22Rv1 (cell line): ENCODE results near the gene POU3F1.

Experiments used
- ZFX ChIP-seq: fragments of 450-650 bp; IDR thresholded peaks from 2 replicates; pipeline ENCODE4 v1.6.1; 2017; ENCODE audit warnings: antibody characterized with exemption, borderline replicate concordance
- TF ChIP-seq, protein P1 (sequence below): fragments of 450-650 bp; IDR thresholded peaks from 2 replicates; pipeline ENCODE4 v1.5.1; 2017; ENCODE audit warnings: mild to moderate bottlenecking

DNA sequence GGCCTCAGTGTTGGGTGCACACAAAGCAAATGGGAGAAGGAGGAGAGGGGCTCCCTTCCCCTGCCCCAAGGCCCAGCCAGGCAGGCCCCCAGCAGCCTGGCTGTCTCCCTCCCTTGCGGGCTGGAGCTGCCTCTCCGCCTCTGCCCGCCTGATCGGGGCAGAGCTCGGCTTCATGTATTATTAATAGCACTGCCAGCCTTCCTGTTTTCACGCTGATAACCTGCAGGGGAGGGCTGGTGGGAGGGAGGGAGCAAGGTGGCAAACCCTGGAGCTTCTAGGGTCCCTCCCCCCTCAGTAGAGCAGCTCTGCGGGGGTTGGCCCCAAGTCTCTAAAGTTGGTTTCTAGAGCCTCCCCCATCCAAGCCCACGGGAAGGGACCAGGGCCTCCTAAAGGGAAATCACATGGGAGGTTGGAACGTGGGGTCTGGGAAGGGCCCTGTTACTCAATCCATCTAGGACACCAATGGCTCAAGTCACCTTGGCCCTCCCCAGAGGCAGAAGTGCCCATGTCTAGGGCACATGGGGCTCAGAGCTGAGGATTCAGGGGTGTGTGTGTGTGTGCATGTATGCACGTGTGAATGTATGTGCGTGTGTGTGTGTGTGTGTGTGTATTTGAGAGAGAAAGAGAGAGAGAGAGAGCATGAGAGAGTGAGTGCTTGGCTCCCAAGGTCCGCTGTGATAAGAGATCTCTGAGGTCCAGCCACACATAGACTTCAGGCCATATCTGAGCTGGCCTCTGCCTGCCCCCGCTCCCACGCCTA lies 21.8 kb upstream of the POU3F1 start:
- TF ChIP-seq, protein P1, sequence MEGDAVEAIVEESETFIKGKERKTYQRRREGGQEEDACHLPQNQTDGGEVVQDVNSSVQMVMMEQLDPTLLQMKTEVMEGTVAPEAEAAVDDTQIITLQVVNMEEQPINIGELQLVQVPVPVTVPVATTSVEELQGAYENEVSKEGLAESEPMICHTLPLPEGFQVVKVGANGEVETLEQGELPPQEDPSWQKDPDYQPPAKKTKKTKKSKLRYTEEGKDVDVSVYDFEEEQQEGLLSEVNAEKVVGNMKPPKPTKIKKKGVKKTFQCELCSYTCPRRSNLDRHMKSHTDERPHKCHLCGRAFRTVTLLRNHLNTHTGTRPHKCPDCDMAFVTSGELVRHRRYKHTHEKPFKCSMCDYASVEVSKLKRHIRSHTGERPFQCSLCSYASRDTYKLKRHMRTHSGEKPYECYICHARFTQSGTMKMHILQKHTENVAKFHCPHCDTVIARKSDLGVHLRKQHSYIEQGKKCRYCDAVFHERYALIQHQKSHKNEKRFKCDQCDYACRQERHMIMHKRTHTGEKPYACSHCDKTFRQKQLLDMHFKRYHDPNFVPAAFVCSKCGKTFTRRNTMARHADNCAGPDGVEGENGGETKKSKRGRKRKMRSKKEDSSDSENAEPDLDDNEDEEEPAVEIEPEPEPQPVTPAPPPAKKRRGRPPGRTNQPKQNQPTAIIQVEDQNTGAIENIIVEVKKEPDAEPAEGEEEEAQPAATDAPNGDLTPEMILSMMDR: no peak
- TF ChIP-seq ZFX: no peak
